Skeletal muscle satellite cell (primary cell): ENCODE results near the gene TFF3.

Experiments
- H3K27me3 ChIP-seq: 2 replicates; pipeline ENCODE4 v1.7.0; 2013; ENCODE audit warnings: low read length; ENCODE audit not compliant: control insufficient read depth, insufficient read depth
- H3K36me3 ChIP-seq: 2 replicates; pipeline ENCODE4 v1.7.0; 2013; ENCODE audit warnings: mild to moderate bottlenecking, control low read depth, low read length; ENCODE audit not compliant: insufficient read depth
- H3K4me1 ChIP-seq: 2 replicates; pipeline ENCODE4 v1.7.0; 2013; ENCODE audit warnings: low read length; ENCODE audit not compliant: control insufficient read depth, insufficient read depth
- H3K4me2 ChIP-seq: 2 replicates; pipeline ENCODE4 v1.7.0; 2013; ENCODE audit warnings: mild to moderate bottlenecking, low read length
- H3K4me3 ChIP-seq: 2 replicates; pipeline ENCODE4 v1.7.0; 2013; ENCODE audit warnings: low read length
- H3K9ac ChIP-seq: 2 replicates; pipeline ENCODE4 v1.7.0; 2013; ENCODE audit warnings: mild to moderate bottlenecking, low read depth, low read length, moderate library complexity
- H3K9me3 ChIP-seq: replicated peaks from 2 replicates; pipeline ENCODE4 v1.7.0; 2013; ENCODE audit warnings: mild to moderate bottlenecking, control low read depth, low read length

The TFF3 gene

DNA sequence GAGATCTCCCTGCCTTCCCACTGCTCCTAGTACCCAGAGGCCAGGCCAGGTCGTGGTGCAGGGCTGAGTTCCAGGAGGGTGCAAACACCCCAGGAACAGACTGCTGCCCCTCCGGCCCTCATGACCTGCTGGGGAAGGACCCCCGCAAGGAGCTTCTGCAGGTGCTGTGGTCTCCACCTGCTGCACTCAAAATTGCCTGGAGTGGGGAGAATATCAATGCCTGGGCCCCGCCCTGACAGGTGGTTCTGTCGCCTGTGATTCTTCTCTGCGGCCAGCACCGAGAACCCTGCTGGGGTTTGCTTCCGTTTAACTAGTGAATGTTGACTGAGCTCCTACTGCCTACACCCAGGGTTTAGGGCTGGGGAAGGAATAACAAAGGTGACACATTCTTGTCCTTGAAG is 2.1 kb upstream of the TFF3 start:
- H3K36me3 ChIP-seq, result no peaks in the 10 kb centered on the region
- H3K27me3 ChIP-seq, result peaks cover 19% of the 10 kb centered on the region
- H3K4me3 ChIP-seq, result no peak overlapping the region
- no peak overlapping the region for H3K9ac ChIP-seq
- H3K9me3 ChIP-seq, result no peaks in the 10 kb centered on the region
- no peak overlapping the region for H3K4me2 ChIP-seq
- H3K4me1 ChIP-seq, result no peaks in the 10 kb centered on the region

DNA sequence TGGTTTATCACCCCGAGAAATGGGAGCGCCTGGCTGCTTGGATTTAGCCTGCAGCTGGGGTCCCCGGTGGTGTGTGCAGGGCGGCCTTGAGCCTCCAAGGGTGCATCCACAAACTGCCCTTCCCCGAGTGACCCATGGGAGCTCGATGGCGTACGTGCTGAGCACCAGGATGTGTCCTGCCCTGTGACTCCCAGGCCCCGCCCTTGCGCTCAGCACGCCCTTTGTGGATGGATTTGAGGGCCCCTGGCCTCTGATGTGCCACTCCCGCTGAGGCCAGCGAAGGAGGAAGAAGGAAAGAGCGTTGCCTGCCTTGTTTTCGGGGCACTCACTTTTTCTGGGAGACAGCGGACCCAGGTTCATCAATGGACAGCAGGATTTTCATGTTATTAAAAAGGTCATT is 1.7 kb upstream of the TFF3 start:
- Histone ChIP-seq H3K9me3 (no peaks in the 10 kb centered on the region), H3K4me3 (no peak overlapping the region), H3K27me3 (peaks cover 19% of the 10 kb centered on the region), H3K4me2 (no peak overlapping the region), H3K9ac (no peak overlapping the region), H3K36me3 (no peaks in the 10 kb centered on the region), H3K4me1 (no peaks in the 10 kb centered on the region)

DNA sequence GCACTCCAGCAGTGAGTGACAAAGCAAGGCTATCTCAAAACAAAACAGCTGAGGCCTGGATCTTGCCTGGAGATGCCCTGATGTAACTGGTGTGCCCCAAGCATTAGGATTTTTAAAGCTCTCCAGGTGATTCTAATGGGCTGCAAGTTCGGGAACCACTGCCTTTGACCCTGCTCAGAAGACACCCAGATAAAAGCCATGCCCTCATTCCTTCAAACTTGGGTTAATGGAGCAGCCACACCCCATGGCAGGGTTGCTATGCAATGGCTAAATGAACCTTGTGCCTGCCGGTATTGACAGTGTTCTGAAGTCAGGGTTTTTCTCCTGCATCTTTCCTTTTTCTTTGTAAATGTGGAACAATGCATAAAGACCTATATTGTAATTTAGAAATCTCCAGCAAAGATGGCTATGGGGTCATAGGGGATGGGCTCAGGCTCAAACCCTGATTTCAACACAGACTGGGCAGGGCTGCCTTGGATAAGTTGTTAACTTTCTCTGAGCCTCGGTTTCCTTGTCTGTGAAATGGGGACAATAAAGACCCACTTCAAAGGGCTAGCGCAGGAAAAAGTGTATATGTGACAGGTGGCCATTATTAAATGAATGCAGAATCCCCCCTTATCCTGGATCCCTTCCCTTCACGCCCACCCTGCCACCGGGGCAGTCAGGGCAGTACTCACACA is 453 bp downstream of the TFF3 start:
- no peak overlapping the region for H3K9ac ChIP-seq
- H3K4me3 ChIP-seq, result no peak overlapping the region
- H3K27me3 ChIP-seq, result peaks cover 34% of the 10 kb centered on the region
- H3K4me2 ChIP-seq, result no peak overlapping the region
- H3K36me3 ChIP-seq, result no peaks in the 10 kb centered on the region
- no peaks in the 10 kb centered on the region for H3K4me1 ChIP-seq
- H3K9me3 ChIP-seq, result no peaks in the 10 kb centered on the region

DNA sequence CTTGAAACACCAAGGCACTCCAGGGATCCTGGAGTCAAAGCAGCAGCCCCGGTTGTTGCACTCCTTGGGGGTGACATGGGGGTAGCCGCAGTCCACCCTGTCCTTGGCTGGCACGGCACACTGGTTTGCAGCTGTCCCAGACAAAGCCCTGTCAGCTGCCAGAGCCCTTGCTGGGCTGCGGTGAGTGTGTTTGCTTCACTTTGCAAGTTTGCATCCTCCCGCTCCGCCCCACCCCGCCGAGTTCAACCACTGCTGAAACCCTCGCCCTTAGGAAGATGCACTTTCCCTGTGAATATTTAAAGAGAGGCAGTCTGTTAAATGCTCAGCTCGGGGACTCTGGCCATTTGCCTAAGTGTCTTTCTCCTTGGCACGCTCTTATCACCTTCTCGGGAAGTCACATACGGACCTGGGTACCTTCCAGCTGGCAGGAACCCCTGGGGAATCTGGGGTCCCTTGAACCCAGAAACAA is 1.7 kb downstream of the TFF3 start:
- Histone ChIP-seq H3K4me3 (no peak overlapping the region), H3K27me3 (peaks cover 38% of the 10 kb centered on the region), H3K9me3 (no peaks in the 10 kb centered on the region), H3K4me1 (no peaks in the 10 kb centered on the region), H3K4me2 (no peak overlapping the region), H3K36me3 (no peaks in the 10 kb centered on the region), H3K9ac (no peak overlapping the region)

DNA sequence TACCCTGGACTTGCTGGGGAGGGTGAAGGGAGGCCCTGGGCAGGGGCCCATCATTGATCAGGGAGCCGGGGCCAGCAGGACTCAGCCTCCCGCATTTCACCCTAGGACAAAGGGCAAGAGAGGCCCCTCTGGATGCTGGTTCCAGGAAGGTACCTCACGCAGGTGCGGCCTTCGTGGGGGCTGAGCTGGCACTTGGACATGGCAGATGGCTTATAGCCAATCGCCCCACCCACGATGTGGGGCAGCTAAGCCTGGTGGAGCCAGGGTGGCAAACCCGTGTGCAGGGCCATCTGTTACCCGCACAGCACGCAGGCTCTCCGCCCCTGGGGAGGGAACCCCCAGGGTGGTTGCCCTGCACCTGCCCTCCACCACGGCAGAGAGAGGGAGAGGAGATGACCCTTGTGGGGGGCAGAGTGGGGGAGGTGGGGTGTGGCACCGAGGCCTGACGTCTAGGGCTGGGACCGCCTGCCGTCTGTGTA is 2.5 kb downstream of the TFF3 start:
- Histone ChIP-seq H3K9me3 (no peaks in the 10 kb centered on the region), H3K4me1 (no peaks in the 10 kb centered on the region), H3K4me3 (no peak overlapping the region), H3K36me3 (no peaks in the 10 kb centered on the region), H3K9ac (no peak overlapping the region), H3K27me3 (peaks cover 38% of the 10 kb centered on the region), H3K4me2 (no peak overlapping the region)

DNA sequence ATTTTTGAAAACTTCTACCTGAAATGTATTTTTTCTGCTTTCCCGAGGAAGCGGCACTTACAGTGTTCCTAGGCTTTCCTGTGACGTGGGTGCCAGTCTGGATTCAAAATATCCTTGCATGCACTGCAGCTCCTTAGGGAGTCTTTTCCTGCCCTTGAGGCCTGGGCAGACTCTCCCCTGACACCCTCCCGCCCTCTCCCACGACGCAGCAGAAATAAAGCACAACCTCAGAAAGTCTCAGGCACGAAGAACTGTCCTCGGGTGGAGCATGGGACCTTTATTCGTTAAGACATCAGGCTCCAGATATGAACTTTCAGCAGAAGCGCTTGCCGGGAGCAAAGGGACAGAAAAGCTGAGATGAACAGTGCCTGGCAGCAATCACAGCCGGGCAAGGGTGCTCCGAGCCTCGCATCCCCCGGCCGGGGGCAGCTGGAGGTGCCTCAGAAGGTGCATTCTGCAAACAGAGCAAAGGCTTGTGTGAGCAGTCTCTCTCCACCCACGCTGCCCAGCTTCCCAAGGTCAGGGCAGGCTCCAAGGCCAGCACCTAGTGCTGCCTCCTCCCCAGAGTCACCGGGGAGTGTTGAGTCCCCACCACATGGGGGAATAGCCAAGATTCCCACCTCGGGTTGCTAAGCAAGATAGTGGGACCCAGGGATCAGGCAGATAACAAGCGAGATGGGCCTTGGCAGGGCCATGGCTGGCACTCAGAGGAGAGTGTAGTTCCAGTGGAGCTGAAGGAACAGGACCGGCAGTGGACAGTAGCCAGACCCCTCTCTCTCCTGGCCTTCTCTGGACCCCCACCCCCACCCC is 3.2 kb downstream of the TFF3 start:
- Histone ChIP-seq H3K9ac (no peak overlapping the region), H3K27me3 (peaks cover 39% of the 10 kb centered on the region), H3K36me3 (no peaks in the 10 kb centered on the region), H3K4me3 (no peak overlapping the region), H3K9me3 (no peaks in the 10 kb centered on the region), H3K4me2 (no peak overlapping the region), H3K4me1 (no peaks in the 10 kb centered on the region)

DNA sequence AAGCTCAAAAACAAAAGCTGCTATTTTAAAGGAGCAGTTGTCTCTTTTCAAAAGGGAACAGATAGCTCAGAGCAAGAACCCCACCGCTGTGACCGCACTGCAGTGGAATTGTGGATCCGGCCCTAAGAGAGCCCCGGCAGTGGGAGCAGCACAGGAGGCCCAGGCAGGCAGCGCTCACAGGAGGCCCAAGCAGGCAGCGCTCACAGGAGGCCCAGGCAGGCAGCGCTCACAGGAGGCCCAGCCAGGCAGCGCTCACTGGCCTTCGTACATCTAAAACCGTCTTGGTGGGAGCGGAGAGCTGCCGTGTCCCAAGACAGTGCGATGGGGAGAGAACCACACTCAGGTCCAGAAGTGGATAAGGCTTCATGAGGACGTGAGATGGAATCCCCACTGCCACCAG is 4.0 kb downstream of the TFF3 start:
- H3K9ac ChIP-seq, result no peak overlapping the region
- H3K9me3 ChIP-seq, result no peaks in the 10 kb centered on the region
- H3K27me3 ChIP-seq, result peaks cover 41% of the 10 kb centered on the region
- H3K36me3 ChIP-seq, result no peaks in the 10 kb centered on the region
- H3K4me1 ChIP-seq, result no peaks in the 10 kb centered on the region
- H3K4me3 ChIP-seq, result no peak overlapping the region
- H3K4me2 ChIP-seq, result no peak overlapping the region

DNA sequence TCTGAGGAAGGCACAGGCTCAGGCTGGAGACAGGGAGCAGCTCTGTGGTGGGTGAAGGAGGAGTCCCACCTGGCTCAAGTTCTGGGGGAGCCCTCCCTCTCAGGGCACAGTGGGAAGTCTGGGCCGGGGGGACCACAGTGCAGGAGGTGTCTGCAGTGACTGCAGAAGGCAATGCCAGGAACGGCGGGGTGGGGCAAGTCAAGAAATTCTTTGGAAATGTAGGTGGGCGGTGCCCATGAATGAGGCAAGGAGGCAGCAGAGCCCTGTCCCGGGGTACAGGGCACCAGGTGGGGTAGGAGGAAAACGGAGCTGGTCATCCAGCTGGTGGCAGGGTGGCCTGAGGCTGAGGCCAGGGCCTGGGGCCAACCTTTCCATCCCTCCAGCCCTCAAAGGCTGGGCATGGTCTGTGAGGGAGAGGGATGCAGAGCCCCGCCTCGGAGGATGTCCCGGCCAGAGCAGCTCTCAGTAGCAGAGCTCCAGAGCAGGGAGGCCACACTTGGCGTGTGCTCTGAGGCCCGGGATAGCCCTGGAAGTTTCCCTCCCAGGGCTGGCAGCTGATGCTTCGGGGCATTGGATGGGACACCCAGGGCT is 4.7 kb downstream of the TFF3 start:
- Histone ChIP-seq H3K27me3 (peaks cover 41% of the 10 kb centered on the region), H3K9ac (no peak overlapping the region), H3K36me3 (no peaks in the 10 kb centered on the region), H3K9me3 (no peaks in the 10 kb centered on the region), H3K4me3 (no peak overlapping the region), H3K4me2 (no peak overlapping the region), H3K4me1 (no peaks in the 10 kb centered on the region)

DNA sequence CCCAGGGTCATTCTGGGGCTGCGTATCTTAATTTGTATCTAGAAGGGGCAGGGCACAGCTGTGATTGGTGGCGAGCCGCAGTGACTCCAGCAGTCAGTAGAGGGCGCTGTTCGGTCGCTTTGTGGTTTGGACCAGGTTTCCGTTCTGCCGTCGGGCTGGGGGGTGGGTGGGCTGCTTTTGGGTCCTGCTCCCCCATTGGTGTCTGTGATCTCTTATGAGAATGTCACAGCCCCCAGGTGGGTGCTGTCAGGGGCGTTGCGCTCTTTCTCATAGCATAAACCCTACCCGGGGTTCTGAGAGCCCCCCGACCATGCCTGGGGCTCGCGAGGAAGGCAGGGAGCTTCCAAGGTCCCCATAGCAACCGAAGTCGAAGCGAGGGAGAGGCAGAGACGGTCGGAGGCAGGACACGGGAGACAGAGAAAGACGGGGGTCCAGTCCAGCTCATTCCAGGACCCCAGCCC is 5.4 kb downstream of the TFF3 start:
- Histone ChIP-seq H3K36me3 (no peaks in the 10 kb centered on the region), H3K4me3 (no peak overlapping the region), H3K27me3 (peaks cover 41% of the 10 kb centered on the region), H3K4me2 (no peak overlapping the region), H3K4me1 (no peaks in the 10 kb centered on the region), H3K9ac (no peak overlapping the region), H3K9me3 (no peaks in the 10 kb centered on the region)

DNA sequence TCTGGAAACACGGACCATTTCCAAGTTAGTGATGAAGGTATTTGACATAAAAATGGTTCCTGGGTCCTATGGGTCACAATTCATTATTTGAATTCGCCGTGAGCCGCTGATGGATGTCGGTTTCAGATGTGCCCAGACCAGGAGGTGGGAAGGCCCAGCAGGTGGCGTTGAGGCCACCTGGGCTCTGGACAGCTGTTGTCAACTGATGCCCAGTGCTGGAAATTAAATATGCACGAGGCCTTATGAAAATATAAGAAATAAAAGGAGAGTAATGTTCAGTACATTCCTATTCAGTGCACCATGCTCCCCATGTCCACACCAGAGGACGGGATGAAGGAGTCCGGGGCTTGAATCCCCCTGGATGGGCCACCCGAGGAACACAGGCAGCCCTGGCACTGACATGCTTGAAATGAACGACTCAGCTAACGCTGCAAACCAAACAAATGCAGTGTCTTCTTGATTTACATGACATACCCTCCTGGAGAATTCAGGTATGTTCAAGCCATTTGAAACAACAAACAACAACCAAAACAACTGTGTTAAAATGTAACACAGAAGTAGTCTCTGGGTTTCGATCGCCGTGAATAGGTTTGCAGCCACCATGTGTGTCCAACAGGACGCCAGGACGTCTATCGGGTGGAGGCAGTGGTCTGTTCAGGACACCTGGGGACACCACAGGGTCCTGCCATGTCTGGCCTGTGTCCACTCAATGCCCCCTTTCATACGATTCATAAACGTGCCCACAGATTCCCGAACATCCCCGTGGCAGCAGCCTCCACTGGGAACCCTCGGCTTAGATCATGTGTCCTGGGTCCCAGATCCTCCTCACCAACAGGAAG is 6.1 kb downstream of the TFF3 start:
- Histone ChIP-seq H3K9ac (no peak overlapping the region), H3K9me3 (no peaks in the 10 kb centered on the region), H3K4me2 (no peak overlapping the region), H3K4me1 (no peaks in the 10 kb centered on the region), H3K27me3 (peaks cover 43% of the 10 kb centered on the region), H3K36me3 (no peaks in the 10 kb centered on the region), H3K4me3 (no peak overlapping the region)
